Fibroblast of villous mesenchyme (primary cell): ENCODE results near the gene NECTIN1. TPM values are rescaled to one million over a fixed set of nuclear protein-coding genes. Genes with fewer than 3 reads are reported as not detected.

ENCODE experiments used
- DNase-seq: peaks from one replicate; pipeline ENCODE4 v3.0.0-alpha.2; 2010; ENCODE audit warnings: low read depth
- H3K4me3 ChIP-seq: 2 replicates; pipeline ENCODE4 v1.5.1; 2011; ENCODE audit warnings: low read depth, mild to moderate bottlenecking, low read length
- CTCF ChIP-seq: IDR thresholded peaks from 2 replicates; pipeline ENCODE4 v1.5.1; 2012; ENCODE audit warnings: low read depth, mild to moderate bottlenecking, low read length; ENCODE audit not compliant: insufficient read depth
- total RNA-seq: library from RNA; depleted of rRNA; stranded (reverse); fragments of >200 nt; gene quantifications from 2 replicates; pipeline ENCODE4 v1.2.3, GENCODE V29; 2012

NECTIN1 gene
- total RNA-seq, 1 donor, result 3.9 TPM

GRCh38 chr11:119638851-119639250 lies 90.1 kb downstream of the NECTIN1 start:
- no peak overlapping the region for H3K4me3 ChIP-seq
- no peak for DNase-seq
- TF ChIP-seq CTCF, result no peak

- no peak for TF ChIP-seq CTCF
- H3K4me3 ChIP-seq, result no peak overlapping the region
- DNase-seq, result no peak
Observed at GRCh38 chr11:119637481-119637880, 91.5 kb downstream of the NECTIN1 start.

- DNase-seq, result no peak
- TF ChIP-seq CTCF, result no peak
- no peak overlapping the region for H3K4me3 ChIP-seq
Observed at GRCh38 chr11:119635776-119636175, 93.2 kb downstream of the NECTIN1 start.

- no peak for DNase-seq
- no peak for TF ChIP-seq CTCF
Observed at GRCh38 chr11:119635041-119635740, 93.8 kb downstream of the NECTIN1 start.

GRCh38 chr11:119634301-119634700 lies 94.7 kb downstream of the NECTIN1 start:
- no peak for TF ChIP-seq CTCF
- H3K4me3 ChIP-seq, result no peak overlapping the region
- no peak for DNase-seq

More at GRCh38 chr11:119635041-119635740, 93.8 kb downstream of the NECTIN1 start:
- H3K4me3 ChIP-seq, result no peak overlapping the region

GRCh38 chr11:119629834-119630624 lies 99.0 kb downstream of the NECTIN1 start:
- DNase-seq, result no peak
- no peak overlapping the region for H3K4me3 ChIP-seq
- TF ChIP-seq CTCF, result no peak
